HG03175 (cell line): ENCODE measurements around the gene PAN2.
"Not testable (repeated sequence)": the region's sequence is repeated elsewhere in the genome, so short reads cannot be mapped to it uniquely, and the experiment has no call there.

Experiments used
- ATAC-seq: cut with Tn5 transposase; IDR thresholded peaks from one replicate; pipeline ENCODE4 v1.9.1; 2021; ENCODE audit warnings: mild to moderate bottlenecking, moderate library complexity; ENCODE audit not compliant: unreplicated experiment

The PAN2 gene

GRCh38 chr12:56308714-56309113 lies 25.1 kb downstream of the PAN2 start:
- no peak for ATAC-seq

- no peak for ATAC-seq
Measured at GRCh38 chr12:56307221-56307965, 26.4 kb downstream of the PAN2 start.

GRCh38 chr12:56304872-56305590 lies 28.8 kb downstream of the PAN2 start:
- no peak for ATAC-seq

- no peak for ATAC-seq
Measured at GRCh38 chr12:56304276-56304675, 29.5 kb downstream of the PAN2 start.

GRCh38 chr12:56300644-56301464 lies 32.9 kb downstream of the PAN2 start:
- no peak for ATAC-seq

DNA sequence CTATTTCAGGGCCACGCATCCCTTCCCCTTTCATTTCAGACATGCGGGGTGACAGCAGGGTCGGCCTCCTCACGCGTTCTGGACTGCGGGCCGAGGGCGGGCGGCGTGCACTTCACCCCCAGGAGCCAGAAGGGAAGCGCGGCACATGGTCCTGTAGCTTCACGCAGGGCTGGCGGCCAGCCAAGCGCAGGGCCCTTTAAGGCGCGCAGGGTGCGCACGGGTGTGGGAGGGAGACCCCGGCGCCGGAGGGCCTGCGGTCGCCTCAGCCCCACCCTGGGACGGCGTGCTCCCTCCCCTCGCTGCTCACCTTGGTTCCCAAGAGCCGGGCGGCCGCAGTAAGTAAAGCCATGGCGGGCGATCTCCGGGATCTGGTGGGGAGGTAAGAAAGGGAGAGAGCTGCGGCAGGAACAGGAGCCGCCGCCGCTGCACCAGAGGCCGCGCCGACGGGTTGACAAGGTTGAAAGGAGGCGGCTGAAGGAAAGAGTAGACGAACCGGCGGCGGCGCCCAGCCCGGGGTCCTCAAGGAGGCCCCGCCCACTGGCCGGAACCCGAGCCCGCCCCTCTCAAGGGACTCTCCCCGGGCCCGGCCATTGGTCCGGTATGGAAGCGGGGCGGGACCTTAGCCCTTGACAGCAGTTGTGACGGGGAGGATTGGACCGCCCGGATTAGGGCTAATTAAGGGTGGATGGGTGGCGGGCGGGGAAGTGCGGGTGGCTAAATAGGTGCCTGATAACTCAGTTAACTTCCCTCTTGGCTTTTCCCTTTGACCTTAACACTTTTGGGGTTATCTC lies 33.8 kb downstream of the PAN2 start, which contains the start of gene CS:
Gene CS (minus strand): TSS at position 478 of the 791 bp plus-strand sequence. CDS start 129 bp downstream, at position 349.
- peak; percentile 95 for ATAC-seq

DNA sequence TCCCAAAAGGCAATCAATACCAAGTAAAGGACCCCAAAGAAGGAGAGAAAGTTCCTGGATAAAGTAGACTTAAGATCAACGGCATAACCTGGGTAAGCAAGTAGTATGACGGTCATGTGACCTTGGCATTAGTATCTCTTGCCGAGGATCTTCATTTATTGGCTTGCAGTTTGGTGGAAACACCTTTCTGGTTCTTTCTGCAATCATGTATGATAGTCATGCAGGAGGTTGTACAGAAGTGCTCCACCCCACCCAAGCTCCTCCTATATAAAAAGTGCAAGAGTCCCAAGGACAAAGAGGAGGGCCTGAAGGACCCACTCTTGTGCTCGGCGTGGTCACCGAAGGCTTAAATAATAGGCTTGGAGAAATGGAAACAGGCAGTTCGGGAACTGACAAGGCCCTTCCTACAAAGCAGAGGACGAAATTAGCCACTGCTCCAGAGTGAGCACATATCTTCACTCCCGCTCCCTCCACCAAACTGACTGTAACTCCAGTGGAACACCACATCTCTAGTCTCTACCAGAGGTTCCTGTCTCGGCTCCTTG lies 34.4 kb downstream of the PAN2 start:
- ATAC-seq = peak; percentile 5

DNA sequence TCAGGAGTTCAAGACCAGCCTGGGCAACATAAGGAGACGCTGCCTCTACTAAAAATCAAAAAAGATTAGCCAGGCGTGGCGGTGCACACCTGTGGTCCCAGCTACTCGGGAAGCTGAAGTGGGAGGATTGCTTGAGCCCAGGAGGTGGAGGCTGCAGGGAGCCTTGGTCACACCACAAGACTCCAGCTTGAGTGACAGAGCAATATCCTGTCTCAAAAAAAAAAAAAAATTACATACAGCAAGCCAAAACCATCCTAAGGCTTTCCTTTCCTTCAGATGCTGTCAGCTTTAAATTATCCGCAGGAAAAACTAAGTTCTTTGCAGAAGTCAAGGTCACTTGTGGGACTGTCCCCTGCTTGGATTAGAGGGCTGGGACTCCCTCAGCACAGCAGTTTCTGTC lies 35.0 kb downstream of the PAN2 start:
- no peak for ATAC-seq

DNA sequence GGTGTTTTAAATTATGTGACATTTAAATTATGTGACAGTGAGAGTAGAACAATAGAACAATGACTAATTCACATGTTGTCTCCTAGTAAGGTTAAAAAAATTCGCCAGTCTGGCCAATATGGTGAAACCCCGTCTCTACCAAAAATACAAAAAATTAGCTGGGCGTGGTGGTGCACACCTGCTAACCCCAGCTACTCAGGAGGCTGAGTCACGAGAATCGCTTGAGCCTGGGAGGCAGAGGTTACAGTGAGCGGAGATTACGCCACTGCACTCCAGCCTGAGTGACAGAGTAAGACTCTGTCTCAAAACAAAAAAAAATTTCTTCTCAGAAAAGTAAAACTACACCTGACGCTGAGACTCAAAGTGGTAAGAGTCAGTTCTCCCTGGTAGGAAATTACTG lies 36.4 kb downstream of the PAN2 start:
- ATAC-seq = no peak

DNA sequence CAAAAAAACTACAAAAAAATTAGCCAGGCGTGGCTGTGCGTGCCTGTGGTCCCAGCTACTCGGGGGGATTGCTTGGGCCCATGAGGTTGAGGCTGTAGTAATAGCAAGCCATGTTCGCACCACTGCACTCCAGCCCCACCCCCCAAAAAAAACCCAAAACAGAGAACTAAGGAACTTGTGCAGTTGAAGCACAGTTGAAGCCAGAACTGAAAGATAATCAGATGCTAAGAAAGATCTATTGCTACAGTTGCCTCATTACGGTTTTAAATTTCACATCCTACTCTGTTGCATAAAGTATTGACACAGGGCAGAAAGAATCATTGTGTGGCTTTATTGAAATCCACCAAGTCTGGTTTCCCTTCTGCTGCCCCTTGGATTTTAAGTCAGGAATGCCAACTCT lies 37.5 kb downstream of the PAN2 start:
- ATAC-seq = no peak

GRCh38 chr12:56293795-56294194 lies 40.0 kb downstream of the PAN2 start:
- no peak for ATAC-seq

GRCh38 chr12:56288705-56289387 lies 45.0 kb downstream of the PAN2 start:
- ATAC-seq = no peak

GRCh38 chr12:56286044-56286830 lies 47.6 kb downstream of the PAN2 start:
- no peak for ATAC-seq

DNA sequence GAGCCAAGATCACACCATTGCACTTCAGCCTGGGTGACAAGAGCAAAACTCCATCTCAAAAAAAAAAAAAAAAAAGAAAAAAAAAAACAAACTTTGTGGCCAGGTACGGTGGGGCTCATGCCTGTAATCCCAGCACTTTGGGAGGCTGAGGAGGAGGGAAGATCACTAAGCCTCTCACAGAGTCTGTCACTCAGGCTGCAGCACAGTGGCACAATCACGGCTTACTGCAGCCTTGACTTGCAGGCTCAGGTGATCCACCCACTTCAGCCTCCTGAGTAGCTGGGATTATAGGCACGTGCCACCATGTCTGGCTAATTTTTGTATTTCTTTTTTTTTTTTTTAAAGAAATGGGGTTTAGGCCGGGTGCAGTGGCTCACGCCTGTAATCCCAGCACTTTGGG lies 49.5 kb downstream of the PAN2 start:
- not testable (repeated sequence) for ATAC-seq

DNA sequence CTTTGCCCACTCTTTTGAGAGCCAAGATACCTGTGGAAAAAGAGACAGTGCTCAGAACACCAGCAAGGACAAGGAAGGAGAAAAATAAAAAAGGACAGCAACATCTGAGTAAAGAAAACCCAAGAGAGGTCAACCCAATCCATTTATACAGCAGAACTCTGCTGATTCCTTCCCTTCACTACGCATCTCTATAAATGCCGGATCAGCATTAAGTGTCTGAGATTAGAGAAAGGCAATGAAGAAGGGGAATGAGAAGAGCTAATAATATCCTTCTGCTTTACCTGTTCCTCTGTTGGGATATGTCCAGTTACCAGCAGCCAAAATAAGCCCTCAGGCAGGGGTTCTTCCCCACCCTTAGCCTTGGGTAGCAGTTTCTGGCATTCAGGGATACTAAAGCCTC lies 51.2 kb downstream of the PAN2 start:
- ATAC-seq = no peak

- ATAC-seq = no peak
Measured at GRCh38 chr12:56282030-56282429, 51.8 kb downstream of the PAN2 start.

GRCh38 chr12:56280849-56281248 lies 53.0 kb downstream of the PAN2 start:
- ATAC-seq = no peak

GRCh38 chr12:56278905-56279304 lies 54.9 kb downstream of the PAN2 start:
- ATAC-seq = no peak

GRCh38 chr12:56274299-56274698 lies 59.5 kb downstream of the PAN2 start:
- ATAC-seq = no peak
